ENCODE data around the gene MAGEC3.

MAGEC3 gene

DNA sequence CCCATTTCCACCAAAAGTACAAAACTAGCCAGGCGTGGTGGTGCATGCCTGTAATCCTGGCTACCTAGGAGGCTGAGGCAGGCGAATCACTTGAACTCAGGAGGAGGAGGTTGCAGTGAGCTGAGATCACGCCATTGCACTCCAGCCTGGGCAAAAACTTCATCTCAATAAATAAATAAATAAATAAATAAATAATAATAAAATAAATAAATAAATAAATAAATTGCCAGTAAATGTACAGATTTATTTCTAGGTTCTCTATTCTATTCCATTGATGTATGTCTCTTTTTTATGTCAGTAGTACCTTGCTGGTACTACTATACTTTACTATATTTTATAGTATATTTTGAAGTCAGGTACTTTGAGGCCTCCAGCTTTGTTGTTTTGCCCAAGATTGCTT lies 109.2 kb downstream of the MAGEC3 start:
- DNase-seq: no peak

Measured in NCI-H1092 treated with DMSO at 0.1 percent for 48 hours (cell line).